K562 (cell line): ENCODE measurements around the gene DCUN1D1. TPM values are rescaled to one million over a fixed set of nuclear protein-coding genes. Genes with fewer than 3 reads are reported as not detected.
A peak's percentile ranks its signal among the peaks of the same experiment; 100 is the strongest.

Experiments used
- COPS2 ChIP-seq: fragments of 450-650 bp; conservative IDR thresholded peaks from 2 replicates; pipeline ENCODE4 v1.6.1; 2016; ENCODE audit warnings: mild to moderate bottlenecking, moderate library complexity
- CREBBP ChIP-seq: IDR thresholded peaks from one replicate; pipeline ENCODE4 v1.6.1; 2012; ENCODE audit warnings: low read depth, mild to moderate bottlenecking, control low read depth, inconsistent platforms, low read length
- EHMT2 ChIP-seq: fragments of 450-650 bp; IDR thresholded peaks from 2 replicates; pipeline ENCODE4 v1.6.1; 2018; ENCODE audit warnings: antibody characterized with exemption
- GABPB2 ChIP-seq: fragments of 250-450 bp; sonication (Bioruptor Pico); conservative IDR thresholded peaks from 2 replicates; pipeline ENCODE4 v1.5.1; 2021; ENCODE audit warnings: mild to moderate bottlenecking
- IFI16 ChIP-seq: fragments of 250-450 bp; sonication (Bioruptor Pico); IDR thresholded peaks from 2 replicates; pipeline ENCODE4 v2.1.2; 2022; ENCODE audit warnings: mild to moderate bottlenecking, inconsistent platforms
- MAFG ChIP-seq: fragments of 450-650 bp; conservative IDR thresholded peaks from 2 replicates; pipeline ENCODE4 v1.6.1; 2016; ENCODE audit warnings: missing genetic modification characterization, missing compliant biosample characterization
- MCM7 ChIP-seq, 2 experiments: fragments of 450-650 bp; IDR thresholded peaks; 2 replicates each; pipeline ENCODE4 v1.6.1; 2016 to 2018
- MTA1 ChIP-seq: fragments of 450-650 bp; IDR thresholded peaks from 2 replicates; pipeline ENCODE4 v1.6.1; 2017; ENCODE audit warnings: borderline replicate concordance
- MTA2 ChIP-seq: fragments of 450-650 bp; IDR thresholded peaks from 2 replicates; pipeline ENCODE4 v1.6.1; 2016; ENCODE audit warnings: low read depth
- NBN ChIP-seq: fragments of 450-650 bp; IDR thresholded peaks from 2 replicates; pipeline ENCODE4 v1.6.1; 2016; ENCODE audit warnings: low read depth, mild to moderate bottlenecking
- NR4A1 ChIP-seq, 2 experiments: fragments of 250-450 bp in 1 of 2; fragments of 450-650 bp in 1 of 2; sonication (Bioruptor Pico) in 1 of 2; IDR thresholded peaks; 2 replicates each; pipeline versions ENCODE4 v1.4.0 to v1.6.1; 2016 to 2020; ENCODE audit warnings: mild to moderate bottlenecking in 2 of 2, missing compliant biosample characterization in 1 of 2, missing genetic modification characterization in 1 of 2, moderate library complexity in 1 of 2
- RBM22 ChIP-seq: fragments of 200-400 bp; formaldehyde crosslinking; IDR thresholded peaks from 2 replicates; pipeline ENCODE4 v1.6.1; 2018; ENCODE audit warnings: low read length, low read depth; ENCODE audit not compliant: poor library complexity, severe bottlenecking
- U2AF2 ChIP-seq: fragments of 200-400 bp; formaldehyde crosslinking; optimal IDR thresholded peaks from 2 replicates; pipeline ENCODE3; 2017; ENCODE audit warnings: low read depth, mild to moderate bottlenecking, low read length
- YY1 ChIP-seq, 3 experiments: IDR thresholded peaks; 2 replicates each; pipeline ENCODE4 v1.6.1; 2011; ENCODE audit warnings: low read length in 2 of 3, mild to moderate bottlenecking in 2 of 3, moderate library complexity in 2 of 3, borderline replicate concordance in 1 of 3, control low read depth in 1 of 3, low read depth in 1 of 3; ENCODE audit not compliant: insufficient read depth in 3 of 3, insufficient replicate concordance in 2 of 3, control insufficient read depth in 1 of 3, insufficient read length in 1 of 3; ENCODE audit errors: extremely low read depth in 1 of 3
- ZBTB2 ChIP-seq: fragments of 450-650 bp; IDR thresholded peaks from 2 replicates; pipeline ENCODE4 v1.6.1; 2016; ENCODE audit warnings: antibody characterized with exemption
- ZNF124 ChIP-seq: sonication (generic); formaldehyde crosslinking; IDR thresholded peaks from 2 replicates; pipeline ENCODE4 v1.8.1; 2022; ENCODE audit warnings: missing genetic modification reagents
- ZNF324 ChIP-seq: fragments of 250-450 bp; sonication (Bioruptor Pico); IDR thresholded peaks from 2 replicates; pipeline ENCODE4 v1.4.0; 2020; ENCODE audit warnings: mild to moderate bottlenecking
- ZNF444 ChIP-seq: fragments of 250-450 bp; sonication (Bioruptor Pico); IDR thresholded peaks from 2 replicates; pipeline ENCODE4 v1.4.0; 2020; ENCODE audit warnings: mild to moderate bottlenecking, moderate library complexity
- ZNF57 ChIP-seq: fragments of 450-650 bp; formaldehyde crosslinking; IDR thresholded peaks from 2 replicates; pipeline ENCODE4 v1.4.0; 2020; ENCODE audit warnings: mild to moderate bottlenecking, moderate library complexity
- ZSCAN32 ChIP-seq: fragments of 450-650 bp; formaldehyde crosslinking; IDR thresholded peaks from 2 replicates; pipeline ENCODE4 v1.4.0; 2020; ENCODE audit warnings: mild to moderate bottlenecking, moderate library complexity
- polyA plus RNA-seq, 8 experiments: library from polyadenylated mRNA; depleted of rRNA in 4 of 8; stranded (reverse) in 5 of 8; unstranded in 3 of 8; fragments of >200 nt; fragmentation: Nextera tagmentation in 2 of 8; fragmentation: Illumina TruSeq in 1 of 8; extraction: Ambion mirVana in 2 of 8; extraction: Trizol in 1 of 8; gene quantifications; 2 replicates each; pipeline versions ENCODE4 v1.2.1 to v1.2.3, GENCODE V29; 2011 to 2014; ENCODE audit warnings: inconsistent platforms in 1 of 8, missing spikeins in 1 of 8
- total RNA-seq, 7 experiments: library from RNA; depleted of rRNA in 6 of 7; stranded (reverse); fragments of >200 nt in 6 of 7; fragmentation: Illumina TruSeq in 2 of 7; extraction: Trizol in 2 of 7; gene quantifications; 2 replicates each; pipeline versions ENCODE4 v1.2.1 to v1.2.3, GENCODE V29; 2011 to 2021; ENCODE audit warnings: low replicate concordance in 1 of 7
- TF ChIP-seq, protein P1 (sequence below): fragments of 250-450 bp; sonication (Bioruptor Pico); IDR thresholded peaks from 2 replicates; pipeline ENCODE4 v1.5.0; 2020; ENCODE audit warnings: mild to moderate bottlenecking, borderline replicate concordance
- TF ChIP-seq, protein P2 (sequence below): sonication (generic); IDR thresholded peaks from 2 replicates; pipeline ENCODE4 v1.6.1; 2016
- TF ChIP-seq, protein P3 (sequence below), 2 experiments: fragments of 450-650 bp; conservative IDR thresholded peaks; 2 replicates each; pipeline ENCODE4 v1.6.1; 2017; ENCODE audit warnings: mild to moderate bottlenecking in 2 of 2, moderate library complexity in 2 of 2

The DCUN1D1 gene
- total and polyA plus RNA-seq, 9 of the 15 experiments (the other 6 are each of a cell fraction or from before 2014, with no cell fraction given): 11.4 to 46.8 (median 28.2) TPM

GRCh38 chr3:182937293-182938051, 42.9 kb downstream of the DCUN1D1 start (continued):
- TF ChIP-seq, protein P1, sequence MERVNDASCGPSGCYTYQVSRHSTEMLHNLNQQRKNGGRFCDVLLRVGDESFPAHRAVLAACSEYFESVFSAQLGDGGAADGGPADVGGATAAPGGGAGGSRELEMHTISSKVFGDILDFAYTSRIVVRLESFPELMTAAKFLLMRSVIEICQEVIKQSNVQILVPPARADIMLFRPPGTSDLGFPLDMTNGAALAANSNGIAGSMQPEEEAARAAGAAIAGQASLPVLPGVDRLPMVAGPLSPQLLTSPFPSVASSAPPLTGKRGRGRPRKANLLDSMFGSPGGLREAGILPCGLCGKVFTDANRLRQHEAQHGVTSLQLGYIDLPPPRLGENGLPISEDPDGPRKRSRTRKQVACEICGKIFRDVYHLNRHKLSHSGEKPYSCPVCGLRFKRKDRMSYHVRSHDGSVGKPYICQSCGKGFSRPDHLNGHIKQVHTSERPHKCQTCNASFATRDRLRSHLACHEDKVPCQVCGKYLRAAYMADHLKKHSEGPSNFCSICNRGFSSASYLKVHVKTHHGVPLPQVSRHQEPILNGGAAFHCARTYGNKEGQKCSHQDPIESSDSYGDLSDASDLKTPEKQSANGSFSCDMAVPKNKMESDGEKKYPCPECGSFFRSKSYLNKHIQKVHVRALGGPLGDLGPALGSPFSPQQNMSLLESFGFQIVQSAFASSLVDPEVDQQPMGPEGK (CRISPR knock-in tag): no peak
- TF ChIP-seq ZBTB2 (no peak), NBN (peak; percentile 67; the same call in 1 of the 2 replicates), MCM7 (IDR thresholded peaks at IDR 0.05) (no peak), RBM22 (no peak), NR4A1 (CRISPR knock-in tag; IDR thresholded peaks at IDR 0.05) (no peak), NR4A1 (tag; IDR thresholded peaks at IDR 0.05) (peak; percentile 84; the same call in 1 of the 2 replicates), EHMT2 (no peak), CREBBP (no peak), COPS2 (no peak), YY1 (IDR thresholded peaks at IDR 0.05; ENCODE audit: borderline replicate concordance in 1 of 3, control insufficient read depth in 1 of 3, extremely low read depth in 1 of 3, insufficient read depth in 3 of 3, insufficient read length in 1 of 3, insufficient replicate concordance in 2 of 3, low read depth in 1 of 3, low read length in 2 of 3) (no peak), ZSCAN32 (no peak), GABPB2 (CRISPR knock-in tag) (no peak), IFI16 (no peak), ZNF444 (CRISPR knock-in tag) (no peak), ZNF57 (CRISPR knock-in tag) (no peak), MTA1 (peak; percentile 48; the same call in 1 of the 2 replicates), U2AF2 (no peak), MAFG (tag) (no peak), ZNF124 (CRISPR knock-in tag) (no peak), ZNF324 (CRISPR knock-in tag) (no peak), MTA2 (peak; percentile 91)
- TF ChIP-seq, protein P2, sequence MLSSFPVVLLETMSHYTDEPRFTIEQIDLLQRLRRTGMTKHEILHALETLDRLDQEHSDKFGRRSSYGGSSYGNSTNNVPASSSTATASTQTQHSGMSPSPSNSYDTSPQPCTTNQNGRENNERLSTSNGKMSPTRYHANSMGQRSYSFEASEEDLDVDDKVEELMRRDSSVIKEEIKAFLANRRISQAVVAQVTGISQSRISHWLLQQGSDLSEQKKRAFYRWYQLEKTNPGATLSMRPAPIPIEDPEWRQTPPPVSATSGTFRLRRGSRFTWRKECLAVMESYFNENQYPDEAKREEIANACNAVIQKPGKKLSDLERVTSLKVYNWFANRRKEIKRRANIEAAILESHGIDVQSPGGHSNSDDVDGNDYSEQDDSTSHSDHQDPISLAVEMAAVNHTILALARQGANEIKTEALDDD: peak; percentile 94
- TF ChIP-seq, protein P3, sequence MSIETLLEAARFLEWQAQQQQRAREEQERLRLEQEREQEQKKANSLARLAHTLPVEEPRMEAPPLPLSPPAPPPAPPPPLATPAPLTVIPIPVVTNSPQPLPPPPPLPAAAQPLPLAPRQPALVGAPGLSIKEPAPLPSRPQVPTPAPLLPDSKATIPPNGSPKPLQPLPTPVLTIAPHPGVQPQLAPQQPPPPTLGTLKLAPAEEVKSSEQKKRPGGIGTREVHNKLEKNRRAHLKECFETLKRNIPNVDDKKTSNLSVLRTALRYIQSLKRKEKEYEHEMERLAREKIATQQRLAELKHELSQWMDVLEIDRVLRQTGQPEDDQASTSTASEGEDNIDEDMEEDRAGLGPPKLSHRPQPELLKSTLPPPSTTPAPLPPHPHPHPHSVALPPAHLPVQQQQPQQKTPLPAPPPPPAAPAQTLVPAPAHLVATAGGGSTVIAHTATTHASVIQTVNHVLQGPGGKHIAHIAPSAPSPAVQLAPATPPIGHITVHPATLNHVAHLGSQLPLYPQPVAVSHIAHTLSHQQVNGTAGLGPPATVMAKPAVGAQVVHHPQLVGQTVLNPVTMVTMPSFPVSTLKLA (conservative IDR thresholded peaks at IDR 0.05): peak in 1 of 2 experiments; percentile 54; a peak in 2 of 4 replicates
